Measurements from ENCODE around the gene NCAPD3.

DNA sequence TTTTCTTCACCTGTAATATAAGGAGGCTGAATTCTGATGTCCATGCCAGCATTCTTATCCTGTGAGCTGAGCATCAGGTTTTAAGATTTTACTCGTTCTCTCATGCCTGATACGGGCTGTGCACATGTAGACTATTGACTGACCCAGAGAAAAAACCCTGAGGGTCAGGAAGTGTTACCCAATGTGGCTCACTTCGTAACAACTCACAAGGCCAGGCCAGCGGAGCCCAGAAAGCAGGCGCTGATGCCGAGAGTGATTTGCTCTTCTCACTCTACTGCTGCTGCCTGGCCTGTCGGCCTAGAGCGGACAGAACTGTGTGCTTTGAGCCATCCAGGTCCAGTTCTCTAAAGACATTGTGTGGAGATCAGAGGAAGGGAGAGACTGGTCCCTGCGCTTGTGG is 18.6 kb upstream of the NCAPD3 start:
- TF ChIP-seq, protein P1, sequence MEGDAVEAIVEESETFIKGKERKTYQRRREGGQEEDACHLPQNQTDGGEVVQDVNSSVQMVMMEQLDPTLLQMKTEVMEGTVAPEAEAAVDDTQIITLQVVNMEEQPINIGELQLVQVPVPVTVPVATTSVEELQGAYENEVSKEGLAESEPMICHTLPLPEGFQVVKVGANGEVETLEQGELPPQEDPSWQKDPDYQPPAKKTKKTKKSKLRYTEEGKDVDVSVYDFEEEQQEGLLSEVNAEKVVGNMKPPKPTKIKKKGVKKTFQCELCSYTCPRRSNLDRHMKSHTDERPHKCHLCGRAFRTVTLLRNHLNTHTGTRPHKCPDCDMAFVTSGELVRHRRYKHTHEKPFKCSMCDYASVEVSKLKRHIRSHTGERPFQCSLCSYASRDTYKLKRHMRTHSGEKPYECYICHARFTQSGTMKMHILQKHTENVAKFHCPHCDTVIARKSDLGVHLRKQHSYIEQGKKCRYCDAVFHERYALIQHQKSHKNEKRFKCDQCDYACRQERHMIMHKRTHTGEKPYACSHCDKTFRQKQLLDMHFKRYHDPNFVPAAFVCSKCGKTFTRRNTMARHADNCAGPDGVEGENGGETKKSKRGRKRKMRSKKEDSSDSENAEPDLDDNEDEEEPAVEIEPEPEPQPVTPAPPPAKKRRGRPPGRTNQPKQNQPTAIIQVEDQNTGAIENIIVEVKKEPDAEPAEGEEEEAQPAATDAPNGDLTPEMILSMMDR (IDR thresholded peaks at IDR 0.05) = no peak
- TF ChIP-seq EP300 (IDR thresholded peaks at IDR 0.05) (no peak), POLR2A (IDR thresholded peaks at IDR 0.05) (no peak)

Measured in ovary (tissue), 3 donors.